K562 (cell line): ENCODE results near the gene NRP2. TPM values are rescaled to one million over a fixed set of nuclear protein-coding genes. Genes with fewer than 3 reads are reported as not detected.

Source experiments
- ATAC-seq: fragments of 200-7000 bp; cut with Tn5 transposase; 3 replicates; pipeline ENCODE4 v1.9.1; 2020; ENCODE audit warnings: moderate library complexity
- BruUV-seq: library from RNA; stranded (reverse); fragments of 400-500 nt; replicated peaks from 2 replicates; lab custom pipeline; 2021; lab: Mats Ljungman, UMichigan
- CTCF ChIA-PET: fragments of 300-600 bp; formaldehyde crosslinking; extraction: SDS; loops from one replicate; lab custom pipeline; 2021; ENCODE audit warnings: low intra/inter-chr PET ratio; lab: Yijun Ruan, JAX
- POLR2A ChIA-PET: fragments of 300-600, 350-650 bp; sonication (Branson Sonifier 250); formaldehyde crosslinking; extraction: SDS; loops from one replicate; lab custom pipeline; 2021; ENCODE audit warnings: antibody characterized with exemption, inconsistent platforms; lab: Yijun Ruan, JAX
- DNase-seq, 4 experiments: peaks; one replicate each; pipeline versions ENCODE4 v3.0.0 to v3.0.0-alpha.2; 2011 to 2018; ENCODE audit warnings: low spot score in 3 of 4, mixed read lengths in 3 of 4; ENCODE audit errors: extremely low read depth in 1 of 4
- FAIRE-seq: peaks from 2 replicates; lab custom pipeline; 2011; peaks lifted over from hg19 to GRCh38; lab: Jason Lieb, UNC
- H2AFZ ChIP-seq: 2 replicates; pipeline ENCODE4 v1.6.0; 2011; ENCODE audit warnings: low read depth, low read length, control low read depth, inconsistent platforms
- H3K27ac ChIP-seq: fragments of 200-600 bp; 3 replicates; pipeline ENCODE4 v1.8.0; 2011; ENCODE audit warnings: low read depth, mild to moderate bottlenecking, control low read depth, inconsistent platforms, low read length, moderate library complexity, mixed read lengths; ENCODE audit errors: extremely low read depth
- H3K27me3 ChIP-seq, 2 experiments: fragments of 300-600 bp in 1 of 2; 2 replicates in 1 of 2; 3 replicates in 1 of 2; pipeline versions ENCODE4 v1.6.0 to v1.8.0; 2011; ENCODE audit warnings: inconsistent platforms in 2 of 2, low read length in 2 of 2, mild to moderate bottlenecking in 1 of 2, mixed read lengths in 1 of 2, moderate library complexity in 1 of 2; ENCODE audit not compliant: control insufficient read depth in 2 of 2, insufficient read depth in 2 of 2
- H3K36me3 ChIP-seq: fragments of 300-600 bp; 3 replicates; pipeline ENCODE4 v1.8.0; 2011; ENCODE audit warnings: mild to moderate bottlenecking, low read length, inconsistent platforms; ENCODE audit not compliant: control insufficient read depth, insufficient read depth
- H3K4me1 ChIP-seq, 2 experiments: fragments of 200-600 bp in 1 of 2; replicated peaks in 1 of 2; 2 replicates in 1 of 2; 3 replicates in 1 of 2; pipeline versions ENCODE4 v1.5.1 to v1.8.0; 2011; ENCODE audit warnings: inconsistent platforms in 2 of 2, low read length in 2 of 2, mild to moderate bottlenecking in 1 of 2, mixed read lengths in 1 of 2, moderate library complexity in 1 of 2; ENCODE audit not compliant: control insufficient read depth in 2 of 2, insufficient read depth in 2 of 2
- H3K4me2 ChIP-seq: 2 replicates; pipeline ENCODE4 v1.6.1; 2011; ENCODE audit warnings: low read length, control low read depth, inconsistent platforms, mixed read lengths; ENCODE audit not compliant: insufficient read depth
- H3K4me3 ChIP-seq: fragments of 200-600 bp; sonication (generic), shearing (Covaris generic); 2 replicates; pipeline ENCODE4 v1.5.1; 2016; ENCODE audit warnings: control low read depth, inconsistent platforms
- H3K79me2 ChIP-seq: fragments of 200-600 bp; 3 replicates; pipeline ENCODE4 v1.8.0; 2011; ENCODE audit warnings: low read length, inconsistent platforms; ENCODE audit not compliant: control insufficient read depth, insufficient read depth
- H3K9ac ChIP-seq, 2 experiments: 2 replicates each; pipeline versions ENCODE4 v1.6.0 to v1.6.1; 2011; ENCODE audit warnings: low read depth in 2 of 2, low read length in 2 of 2, control low read depth in 1 of 2, inconsistent platforms in 1 of 2, mild to moderate bottlenecking in 1 of 2, mixed read lengths in 1 of 2; ENCODE audit not compliant: insufficient read depth in 1 of 2
- H3K9me1 ChIP-seq: one replicate; pipeline ENCODE4 v1.6.0; 2011; ENCODE audit warnings: inconsistent platforms, mild to moderate bottlenecking, low read length, moderate library complexity; ENCODE audit not compliant: control insufficient read depth, insufficient read depth
- H3K9me3 ChIP-seq: replicated peaks from 2 replicates; pipeline ENCODE4 v1.5.1; 2011; ENCODE audit warnings: low read depth, low read length, inconsistent platforms; ENCODE audit not compliant: control insufficient read depth, insufficient read depth
- H4K20me1 ChIP-seq: replicated peaks from 2 replicates; pipeline ENCODE4 v1.6.1; 2011; ENCODE audit warnings: low read length, inconsistent platforms, mixed read lengths; ENCODE audit not compliant: control insufficient read depth, insufficient read depth
- DLX4 ChIP-seq: fragments of 250-450 bp; sonication (Bioruptor Pico); IDR thresholded peaks from 2 replicates; pipeline ENCODE4 v1.6.1; 2021; ENCODE audit warnings: mild to moderate bottlenecking
- E2F5 ChIP-seq: sonication (generic); formaldehyde crosslinking; IDR thresholded peaks from 2 replicates; pipeline ENCODE4 v1.8.0; 2022; ENCODE audit warnings: mild to moderate bottlenecking, missing genetic modification reagents
- HNRNPL ChIP-seq: fragments of 200-400 bp; formaldehyde crosslinking; IDR thresholded peaks from 2 replicates; pipeline ENCODE4 v1.6.1; 2017; ENCODE audit warnings: low read depth, mild to moderate bottlenecking, low read length
- MAX ChIP-seq: sonication (generic); formaldehyde crosslinking; IDR thresholded peaks from 2 replicates; pipeline ENCODE4 v1.9.0; 2022; ENCODE audit warnings: mild to moderate bottlenecking, missing genetic modification reagents
- TBP ChIP-seq: optimal IDR thresholded peaks from 2 replicates; pipeline ENCODE3; 2011; ENCODE audit warnings: low read depth, low read length, improper control_type of control experiment
- UBTF ChIP-seq, 2 experiments: IDR thresholded peaks; 2 replicates each; pipeline ENCODE4 v1.6.1; 2012; ENCODE audit warnings: improper control_type of control experiment in 2 of 2, low read depth in 2 of 2, low read length in 2 of 2, borderline replicate concordance in 1 of 2
- ZNF407 ChIP-seq: fragments of 450-650 bp; IDR thresholded peaks from 2 replicates; pipeline ENCODE4 v1.6.1; 2016; ENCODE audit warnings: low read depth
- WGBS: fragments of 100-300 bp; shearing (Covaris generic); methylation state at CpG from one replicate; pipeline ENCODE4 v1.1.6; 2016; ENCODE audit warnings: low coverage, mixed read lengths; ENCODE audit not compliant: insufficient coverage; ENCODE audit errors: missing lambda C conversion rate; 5-methylcytosine and 5-hydroxymethylcytosine counted together
- in situ Hi-C: fragments of 300-500 bp; cut with MboI; formaldehyde crosslinking; loops from 4 replicates; pipeline ENCODE4 v1.15.0; 2018; ENCODE audit warnings: inconsistent platforms, mixed read lengths
- intact Hi-C: fragments of 100-400 bp; cut with micrococcal nuclease; formaldehyde crosslinking; loops from 2 replicates; pipeline ENCODE4 v1.14.2; 2022
- polyA plus RNA-seq, 8 experiments: library from polyadenylated mRNA; depleted of rRNA in 4 of 8; stranded (reverse) in 5 of 8; unstranded in 3 of 8; fragments of >200 nt; fragmentation: Nextera tagmentation in 2 of 8; fragmentation: Illumina TruSeq in 1 of 8; extraction: Ambion mirVana in 2 of 8; extraction: Trizol in 1 of 8; gene quantifications; 2 replicates each; pipeline versions ENCODE4 v1.2.1 to v1.2.3, GENCODE V29; 2011 to 2014; ENCODE audit warnings: inconsistent platforms in 1 of 8, missing spikeins in 1 of 8
- total RNA-seq, 7 experiments: library from RNA; depleted of rRNA in 6 of 7; stranded (reverse); fragments of >200 nt in 6 of 7; fragmentation: Illumina TruSeq in 2 of 7; extraction: Trizol in 2 of 7; gene quantifications; 2 replicates each; pipeline versions ENCODE4 v1.2.1 to v1.2.3, GENCODE V29; 2011 to 2021; ENCODE audit warnings: low replicate concordance in 1 of 7

NRP2 gene
- total and polyA plus RNA-seq, 9 of the 15 experiments (the other 6 are each of a cell fraction or from before 2014, with no cell fraction given): 0.05 to 0.31 (median 0.15) TPM; not detected in 5

GRCh38 chr2:205704127-205704741 lies 21.9 kb downstream of the NRP2 start:
- Histone ChIP-seq H2AFZ (no peak overlapping the region), H3K4me1 (no peaks in the 10 kb centered on the region), H3K79me2 (no peaks in the 10 kb centered on the region), H3K4me3 (no peak overlapping the region), H3K9me3 (no peaks in the 10 kb centered on the region), H3K27ac (no peak overlapping the region), H3K9ac (no peak overlapping the region)
- 0% methylated on average over 9 of the region's 9 CpGs for WGBS
- FAIRE-seq: no peak
- POLR2A ChIA-PET: interaction anchor here (0.6 to 1.0 kb wide), 2 partner anchors 10 to 258 kb away, joined by 3 read pairs; no protein-coding TSS in a partner anchor
- in situ Hi-C loops: no loop called here
- TF ChIP-seq DLX4 (CRISPR knock-in tag): no peak
- TF ChIP-seq UBTF (IDR thresholded peaks at IDR 0.05; ENCODE audit: borderline replicate concordance in 1 of 2, low read depth in 2 of 2, low read length in 2 of 2): no peak
- TF ChIP-seq MAX (CRISPR knock-in tag): no peak
- TF ChIP-seq TBP: no peak
- TF ChIP-seq E2F5: no peak
- TF ChIP-seq ZNF407: no peak
- TF ChIP-seq HNRNPL: no peak
- TF ChIP-seq, all 486 proteins: peak for 0
- CTCF ChIA-PET: no interaction called here
- Histone ChIP-seq H4K20me1 (no peaks in the 10 kb centered on the region), H3K9me1 (no peaks in the 10 kb centered on the region), H3K36me3 (no peaks in the 10 kb centered on the region), H3K27me3 (peaks cover 0 to 8% of the 10 kb centered on the region in 2 experiments; a peak in 2 of 5 replicates), H3K4me2 (no peak overlapping the region)
- DNase-seq (no peak), ATAC-seq (no peak)
- intact Hi-C loops: no loop called here
- BruUV-seq: no TSS peak
